Putamen (tissue), 1 donor: ENCODE data around the gene GPR17.

Experiments
- DNase-seq: peaks from one replicate; pipeline ENCODE4 v3.0.0-alpha.2; 2016; ENCODE audit warnings: low spot score

The GPR17 gene

GRCh38 chr2:127671557-127672302 lies 25.8 kb downstream of the GPR17 start:
- no peak for DNase-seq

- DNase-seq = no peak
These were observed 26.6 kb downstream of the GPR17 start for GRCh38 chr2:127672341-127673224.

- DNase-seq = no peak
These were observed 27.5 kb downstream of the GPR17 start for GRCh38 chr2:127673291-127674069.

- no peak for DNase-seq
These were observed 28.6 kb downstream of the GPR17 start for GRCh38 chr2:127674241-127675209.

- no peak for DNase-seq
These were observed 29.6 kb downstream of the GPR17 start, which contains the start of gene LIMS2 for GRCh38 chr2:127675331-127676261. TSS of gene LIMS2 (minus strand) at chr2:127675530. CDS start at chr2:127675024, 506 bp downstream.

- no peak for DNase-seq
These were observed 31.0 kb downstream of the GPR17 start for GRCh38 chr2:127676906-127677305.

GRCh38 chr2:127678531-127678930 lies 32.6 kb downstream of the GPR17 start:
- no peak for DNase-seq

- DNase-seq = no peak
These were observed 33.0 kb downstream of the GPR17 start for GRCh38 chr2:127678991-127679390.

- DNase-seq = no peak
These were observed 33.9 kb downstream of the GPR17 start for GRCh38 chr2:127679680-127680361.

- no peak for DNase-seq
These were observed 34.8 kb downstream of the GPR17 start for GRCh38 chr2:127680706-127681287.

- DNase-seq = no peak
These were observed 35.4 kb downstream of the GPR17 start for GRCh38 chr2:127681288-127681804.

- DNase-seq = no peak
These were observed 36.3 kb downstream of the GPR17 start for GRCh38 chr2:127681976-127682857.

- no peak for DNase-seq
These were observed 37.1 kb downstream of the GPR17 start for GRCh38 chr2:127683056-127683455.

- no peak for DNase-seq
These were observed 37.8 kb downstream of the GPR17 start for GRCh38 chr2:127683757-127684156.

- DNase-seq = no peak
These were observed 39.6 kb downstream of the GPR17 start for GRCh38 chr2:127685410-127686080.

GRCh38 chr2:127688405-127688804 lies 42.5 kb downstream of the GPR17 start:
- no peak for DNase-seq

GRCh38 chr2:127690696-127691095 lies 44.7 kb downstream of the GPR17 start:
- no peak for DNase-seq
